GM19328 (cell line): ENCODE data around the gene RPAP3.

Experiments
- ATAC-seq: cut with Tn5 transposase; IDR thresholded peaks from one replicate; pipeline ENCODE4 v1.9.1; 2021; ENCODE audit warnings: mild to moderate bottlenecking, moderate library complexity; ENCODE audit not compliant: unreplicated experiment

Gene RPAP3

DNA sequence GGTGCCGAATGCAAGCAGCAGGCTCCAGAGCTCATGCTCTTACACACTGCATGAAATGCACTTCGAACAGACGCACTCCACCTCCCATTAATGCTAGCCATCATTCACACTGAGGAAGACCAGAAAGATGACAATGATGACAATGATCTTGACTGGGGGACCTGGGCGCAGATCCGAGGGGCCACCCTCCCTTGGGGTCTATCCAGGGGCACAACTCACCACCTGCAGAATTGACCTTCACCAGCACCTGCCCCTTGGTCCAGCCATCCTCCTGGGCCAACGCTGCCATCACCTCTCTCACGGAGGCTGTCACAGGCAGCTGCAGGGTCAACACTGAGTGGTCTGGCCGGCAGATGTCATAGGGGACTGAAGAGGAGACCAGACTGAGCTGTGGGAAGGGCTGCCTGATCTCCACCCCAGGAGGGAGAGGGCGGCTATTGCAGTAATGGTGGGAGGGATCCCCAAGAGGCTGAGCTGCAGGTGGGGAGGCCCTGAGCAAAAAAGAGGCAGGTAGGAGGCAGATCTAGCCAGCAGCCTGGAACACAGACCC, 37.6 kb upstream of the RPAP3 start:
- no peak for ATAC-seq

DNA sequence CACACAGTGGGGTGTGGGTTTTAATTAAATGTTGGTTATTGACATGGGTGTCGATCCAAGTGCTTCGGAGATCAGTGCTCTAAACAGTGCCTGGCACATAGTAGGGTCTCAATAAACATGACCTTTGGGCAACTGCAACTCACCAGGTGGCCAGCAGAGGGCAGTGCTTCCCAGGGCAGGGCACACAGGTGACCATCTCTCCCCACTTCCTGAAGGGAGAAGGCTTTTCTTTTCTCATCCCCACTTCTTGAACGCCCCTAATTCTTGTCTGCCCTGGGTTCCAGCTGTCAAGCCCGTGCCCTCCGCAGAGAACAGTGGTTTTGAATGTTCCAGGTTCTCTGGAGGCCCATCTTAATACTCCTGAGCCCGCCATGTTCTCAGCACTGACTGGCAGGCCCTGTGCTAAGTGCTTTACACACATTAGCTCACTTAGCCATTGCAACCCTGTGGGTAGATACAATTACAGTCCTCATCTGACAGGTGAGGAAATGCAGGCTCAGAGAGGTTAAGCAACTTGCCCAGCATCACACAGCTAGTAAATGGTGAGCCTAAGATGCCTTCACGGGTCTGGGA, 36.5 kb upstream of the RPAP3 start:
- ATAC-seq, result no peak

DNA sequence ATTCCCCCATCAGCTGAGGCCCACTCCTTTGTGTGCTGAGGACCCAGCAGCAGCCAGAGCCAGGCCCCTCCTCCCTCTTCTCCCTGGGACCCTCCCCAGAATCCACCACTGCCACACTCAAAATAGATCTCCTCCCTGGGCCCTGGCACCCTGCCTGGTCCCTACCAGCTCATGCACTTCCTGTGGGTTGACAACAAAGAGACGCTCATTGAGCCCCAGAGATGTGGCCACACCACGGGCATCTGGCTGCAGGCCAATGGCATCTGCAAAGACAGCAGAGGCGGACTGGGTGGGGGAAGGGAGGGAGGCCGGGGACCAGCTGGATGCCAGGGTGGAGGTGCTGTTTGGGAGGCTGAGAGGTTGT, 35.5 kb upstream of the RPAP3 start:
- no peak for ATAC-seq

DNA sequence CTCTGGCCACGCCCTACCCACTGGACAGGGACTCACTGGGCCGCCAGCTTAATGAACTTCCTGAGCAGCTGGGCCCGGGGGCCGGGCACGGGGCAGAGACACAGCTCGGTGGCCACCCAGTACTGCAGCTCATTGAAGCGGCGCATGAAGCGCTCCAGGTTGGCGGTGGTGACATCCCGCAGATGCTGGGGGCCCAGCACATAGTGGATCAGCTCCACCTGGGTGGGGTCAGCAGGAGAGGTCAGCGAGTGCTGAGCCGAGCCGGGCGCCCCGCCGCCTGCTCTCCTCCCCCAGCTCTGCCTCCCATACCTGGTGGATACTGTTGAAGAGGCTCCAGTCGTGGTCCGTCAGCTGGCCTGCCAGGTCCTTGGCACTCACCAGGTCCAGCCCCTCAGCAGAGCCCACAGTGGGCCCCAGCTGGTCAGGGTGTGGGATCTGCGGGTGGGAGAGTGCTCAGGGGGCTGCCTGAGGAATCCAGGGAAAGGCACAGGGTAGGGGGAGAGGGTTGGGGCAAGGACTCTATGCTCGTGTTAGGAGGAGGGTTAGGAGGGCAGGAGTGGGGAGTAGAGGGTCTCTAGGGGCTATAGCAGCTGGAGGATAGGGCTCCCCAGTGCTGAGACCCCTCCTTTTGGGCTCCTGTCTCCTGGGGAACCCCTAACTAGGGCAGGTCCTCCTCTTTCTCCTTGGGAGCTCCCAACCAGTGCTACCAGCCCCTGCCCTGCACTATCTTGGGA, 34.9 kb upstream of the RPAP3 start:
- no peak for ATAC-seq

DNA sequence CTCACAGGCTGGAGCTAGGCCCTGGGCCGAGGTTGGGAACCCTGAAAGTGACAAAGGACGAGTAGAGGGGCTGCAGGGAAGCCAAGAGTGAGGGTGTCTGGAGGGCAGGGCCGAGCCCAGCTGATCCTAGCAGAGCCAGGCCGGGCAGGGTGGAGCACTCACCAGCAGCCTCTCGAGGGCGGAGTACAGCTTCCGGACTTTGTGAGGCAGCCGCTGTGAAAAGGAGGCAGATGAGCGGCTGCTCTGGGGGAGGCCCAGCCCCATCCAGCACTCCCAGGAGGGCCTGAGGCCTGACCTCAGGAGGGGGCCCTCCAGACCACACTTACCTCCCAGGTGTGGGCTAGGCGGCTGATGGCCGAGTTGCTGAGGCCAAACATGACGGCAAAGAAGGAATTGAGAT, 34.1 kb upstream of the RPAP3 start:
- peak; percentile 58 for ATAC-seq

DNA sequence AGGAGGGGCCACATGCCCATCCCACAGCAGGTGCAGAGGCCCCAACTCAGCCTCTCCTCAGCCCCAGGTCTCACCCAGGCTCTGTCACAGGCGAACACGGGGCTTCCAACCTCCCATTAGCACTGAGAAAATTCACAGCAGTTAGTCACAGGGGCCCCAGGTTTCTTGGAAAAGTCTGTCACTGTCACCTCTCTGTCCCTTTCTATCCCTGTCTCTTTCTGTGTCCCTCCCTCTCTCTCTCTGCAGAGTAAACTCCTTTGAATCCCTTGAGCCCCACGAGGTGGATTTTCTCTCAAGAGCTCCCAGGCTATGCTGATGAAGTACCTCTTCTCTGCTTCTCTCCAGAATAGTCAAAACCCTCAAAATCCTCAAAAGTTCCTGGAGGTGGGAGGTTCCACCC, 33.5 kb upstream of the RPAP3 start:
- no peak for ATAC-seq

DNA sequence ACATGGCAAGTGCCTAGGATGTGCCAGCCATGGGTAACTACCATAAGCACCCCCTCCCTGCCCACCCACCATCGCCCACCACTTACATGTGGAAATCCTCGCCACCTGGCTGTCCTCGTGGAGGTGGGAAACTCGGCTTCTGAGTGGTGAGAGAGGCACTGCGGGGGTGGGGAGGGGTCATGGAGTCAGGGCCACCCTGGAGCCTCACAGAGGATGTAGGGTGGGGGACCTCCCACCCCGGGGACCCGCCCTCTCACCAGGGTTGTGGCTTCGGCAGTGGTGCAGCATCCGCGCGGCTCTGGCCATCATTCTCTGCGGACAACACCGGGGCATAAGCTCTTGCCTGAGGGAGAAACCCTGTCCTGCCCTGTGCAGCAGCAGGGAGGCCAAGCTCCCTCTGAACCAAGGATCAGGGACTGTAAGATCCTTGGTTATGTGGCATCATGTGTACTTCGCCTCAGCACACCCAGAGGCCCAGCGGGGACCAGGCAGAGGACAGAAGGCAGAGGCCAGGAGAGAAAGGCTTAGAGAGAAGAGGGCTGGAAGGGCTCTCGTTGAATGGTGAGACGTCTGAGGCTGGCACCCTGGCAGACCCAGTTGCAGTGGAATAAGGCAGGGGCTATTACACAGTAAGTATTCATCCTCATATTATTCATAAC, 32.2 kb upstream of the RPAP3 start:
- ATAC-seq, result no peak

DNA sequence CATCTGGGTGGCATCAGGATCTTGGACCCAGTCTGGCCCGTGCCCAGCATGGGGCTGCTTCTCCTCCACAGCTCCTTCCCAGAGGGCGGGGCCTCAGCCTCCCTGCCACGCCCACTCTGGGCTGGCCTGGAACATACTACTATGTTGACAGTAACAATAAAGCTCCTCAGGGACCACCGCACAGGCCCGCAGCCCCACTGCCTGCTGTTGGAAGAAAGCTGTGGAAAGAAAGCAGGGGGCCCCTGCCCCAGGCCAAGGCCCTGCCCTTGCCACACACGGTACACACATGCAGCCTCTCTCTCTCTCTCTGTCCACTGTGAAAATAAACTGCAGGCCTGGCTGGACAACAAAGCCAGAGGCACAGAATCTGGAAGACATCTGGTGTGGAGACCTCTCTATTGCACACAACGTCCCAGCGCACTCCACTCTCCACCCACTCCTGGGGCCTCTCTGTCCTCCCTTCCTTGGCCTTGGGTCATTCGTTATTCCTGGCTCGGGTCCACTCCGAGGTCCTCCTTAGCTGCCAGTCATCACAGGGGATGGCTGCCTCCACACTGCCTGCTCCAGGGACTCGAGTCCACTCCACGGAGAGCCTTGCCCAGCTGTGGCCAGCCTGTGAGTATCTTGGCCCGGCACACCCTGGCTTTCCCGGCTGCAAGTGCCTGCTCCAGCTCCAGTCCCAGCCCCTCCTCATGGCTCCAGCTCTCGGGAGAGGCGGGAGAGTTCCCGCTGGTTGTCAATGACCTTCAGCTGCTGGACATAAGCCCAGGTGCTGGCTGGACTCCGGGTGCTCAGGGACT, 31.2 kb upstream of the RPAP3 start:
- no peak for ATAC-seq

DNA sequence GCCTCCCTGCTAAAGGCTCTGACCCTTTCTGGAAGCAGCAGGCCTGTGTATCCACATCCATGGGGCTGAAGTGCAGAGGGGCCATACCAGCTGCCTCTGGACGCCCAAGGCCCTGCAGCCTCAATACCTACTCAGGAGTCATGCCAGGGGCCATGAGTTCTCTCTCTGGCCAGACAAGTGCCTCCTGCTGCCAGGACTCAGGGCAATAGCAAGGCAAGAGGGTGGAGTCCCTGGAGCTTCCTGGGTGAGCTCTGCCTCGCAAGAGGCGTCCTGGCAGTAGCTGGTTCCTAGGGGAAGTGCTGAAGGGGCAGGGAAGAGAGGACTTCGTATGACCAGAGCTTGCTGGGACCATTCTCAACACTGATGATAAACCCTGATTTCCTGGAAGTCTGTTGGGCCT, 30.4 kb upstream of the RPAP3 start:
- ATAC-seq, result no peak

DNA sequence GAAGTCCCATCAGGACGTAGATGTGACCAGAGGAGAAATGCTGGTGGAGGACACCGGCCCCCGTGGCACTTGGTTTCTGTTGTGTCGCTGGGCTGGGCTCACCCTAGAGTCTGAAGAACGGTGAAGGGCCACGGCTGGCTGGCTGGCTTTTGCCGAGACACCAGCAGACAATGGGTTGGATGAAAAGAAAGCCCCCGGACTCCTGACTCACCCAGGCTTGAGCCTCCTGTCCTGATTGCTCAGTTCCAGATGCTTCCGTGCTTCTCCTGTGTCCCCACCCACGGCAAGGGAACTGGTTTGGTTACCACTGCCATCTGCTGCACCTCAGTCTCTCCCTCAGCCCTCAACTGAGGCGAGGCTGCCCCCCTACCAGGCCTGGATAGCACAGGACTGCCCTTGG, 29.8 kb upstream of the RPAP3 start:
- no peak for ATAC-seq

DNA sequence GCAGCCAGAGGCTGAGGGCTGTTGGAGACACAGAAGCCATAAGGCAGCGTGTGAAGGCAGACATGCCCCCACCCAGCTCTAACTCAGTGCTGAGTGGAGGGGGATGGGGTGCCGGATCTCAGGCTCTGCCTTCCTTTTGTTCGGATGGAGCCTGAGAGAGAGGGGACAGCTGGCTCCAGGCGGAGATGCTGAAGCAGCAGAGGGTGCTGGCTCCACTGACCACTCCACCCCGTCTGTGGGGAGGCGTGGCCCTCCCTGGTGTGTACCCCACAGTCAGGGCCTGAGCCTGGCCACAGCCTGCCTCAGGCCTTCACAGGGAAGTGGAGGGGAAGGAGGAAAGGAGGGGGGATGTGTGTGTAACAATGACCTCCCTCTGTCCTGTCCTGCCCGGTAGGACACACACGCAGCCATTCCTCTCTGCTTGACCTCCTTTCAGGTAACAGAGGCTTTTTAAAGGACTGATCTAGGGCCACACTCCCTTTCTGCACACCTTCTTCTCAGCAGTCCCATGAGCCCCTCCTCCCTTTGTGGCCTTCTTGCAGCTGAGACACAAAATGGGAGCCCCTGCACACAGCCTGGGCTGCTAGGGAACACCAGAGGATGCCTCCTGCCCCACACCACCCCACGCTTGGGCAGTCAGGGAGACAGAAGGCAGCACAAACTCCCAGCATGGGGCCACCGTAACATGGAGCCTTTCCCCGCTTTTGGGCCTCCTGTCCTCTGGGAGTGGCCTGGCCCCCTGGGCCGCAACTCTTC, 29.1 kb upstream of the RPAP3 start:
- no peak for ATAC-seq

DNA sequence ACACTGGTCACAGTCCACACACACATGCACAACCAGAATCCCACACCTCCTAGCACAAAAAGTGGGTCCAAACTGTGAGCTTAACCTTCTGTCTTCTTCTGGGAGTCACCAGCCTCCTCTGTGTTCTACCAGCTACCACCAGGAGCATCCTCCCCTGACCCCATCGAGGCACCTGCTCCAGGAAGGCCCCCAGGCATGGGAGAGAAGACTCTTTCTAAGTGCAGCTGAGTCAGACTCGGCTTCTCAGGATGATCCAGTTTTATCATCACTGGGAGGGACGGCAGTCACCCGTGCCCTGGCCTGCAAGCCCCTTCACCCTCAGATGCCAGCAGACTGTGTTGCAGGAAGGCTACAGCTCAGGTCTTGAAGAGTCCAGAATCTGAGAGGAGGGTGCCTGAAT, 27.3 kb upstream of the RPAP3 start:
- ATAC-seq, result no peak

DNA sequence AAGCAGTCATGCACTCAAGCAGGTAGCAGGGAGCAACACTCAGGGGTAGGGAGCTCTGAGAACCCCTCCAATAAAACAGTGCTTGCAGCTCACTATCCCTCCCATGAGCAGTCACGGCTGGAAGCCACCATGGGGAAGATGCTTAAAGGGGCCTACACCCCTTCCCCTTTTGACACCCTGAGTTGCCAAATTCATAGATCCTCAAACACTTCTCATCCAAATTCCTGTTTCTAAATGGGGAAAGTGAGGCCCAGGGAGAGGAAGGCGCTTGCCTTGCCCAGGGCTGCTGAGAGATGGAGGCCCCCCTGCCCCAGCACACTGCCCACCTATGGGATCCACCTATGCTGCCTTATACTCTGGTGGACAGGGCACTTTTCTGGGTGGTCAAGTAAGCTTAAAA, 26.7 kb upstream of the RPAP3 start:
- no peak for ATAC-seq

DNA sequence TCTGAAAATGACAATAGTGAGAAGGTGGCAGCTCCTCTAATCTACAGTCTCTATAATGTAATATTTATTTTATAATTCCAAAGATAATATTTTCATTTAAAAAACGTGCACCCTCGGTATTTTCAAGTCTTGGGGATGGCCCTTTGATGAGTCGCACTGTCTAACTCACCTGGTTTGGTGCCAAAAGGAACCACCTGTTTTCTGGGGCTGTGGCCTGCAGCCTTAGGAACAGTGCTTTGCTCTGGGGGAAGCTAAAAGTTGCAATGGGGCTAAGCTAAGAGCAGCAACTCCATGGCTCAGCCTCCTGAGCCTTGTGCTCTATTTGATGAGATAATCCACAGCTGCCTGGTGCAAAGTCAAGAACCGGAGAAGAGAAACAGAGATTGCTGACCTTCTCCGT, 25.9 kb upstream of the RPAP3 start:
- no peak for ATAC-seq

DNA sequence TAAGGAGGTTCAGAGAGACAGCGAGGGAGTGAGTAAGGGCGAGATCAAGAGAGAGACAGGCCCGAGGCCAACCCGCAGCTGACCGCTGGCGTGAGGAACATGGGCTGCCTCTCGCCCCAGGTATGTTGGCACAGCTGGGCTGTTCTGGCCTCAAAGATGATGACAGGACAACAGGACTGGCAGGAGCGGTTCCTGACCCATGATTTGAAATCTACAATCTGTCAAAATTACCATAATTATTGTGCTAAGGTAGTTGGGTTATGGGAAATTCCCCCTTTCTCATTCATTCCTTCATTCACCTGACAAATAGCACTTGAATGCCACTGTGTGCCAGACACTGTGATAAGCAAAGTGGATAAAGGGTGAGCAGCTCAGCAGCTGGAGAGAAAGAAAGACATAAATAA, 24.5 kb upstream of the RPAP3 start:
- no peak for ATAC-seq

DNA sequence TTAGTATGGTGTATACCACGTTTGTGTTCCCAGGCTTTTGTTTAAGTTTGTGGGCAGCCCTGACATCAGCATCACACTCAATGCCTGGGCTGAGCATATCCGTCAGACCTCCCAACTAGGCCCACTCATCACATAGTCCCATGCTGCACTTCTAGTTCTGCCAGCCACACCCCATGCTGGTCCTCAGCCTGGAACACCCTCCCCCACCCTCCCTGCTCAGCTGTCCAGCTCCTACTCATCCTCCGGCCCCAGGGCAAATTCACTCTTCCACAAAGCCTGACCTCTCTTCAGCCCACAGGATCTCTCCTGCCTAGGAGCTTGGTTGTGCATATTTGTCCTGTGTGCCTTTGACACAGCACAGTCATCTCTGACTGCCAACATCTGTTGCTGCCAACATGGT, 23.4 kb upstream of the RPAP3 start:
- ATAC-seq, result no peak

DNA sequence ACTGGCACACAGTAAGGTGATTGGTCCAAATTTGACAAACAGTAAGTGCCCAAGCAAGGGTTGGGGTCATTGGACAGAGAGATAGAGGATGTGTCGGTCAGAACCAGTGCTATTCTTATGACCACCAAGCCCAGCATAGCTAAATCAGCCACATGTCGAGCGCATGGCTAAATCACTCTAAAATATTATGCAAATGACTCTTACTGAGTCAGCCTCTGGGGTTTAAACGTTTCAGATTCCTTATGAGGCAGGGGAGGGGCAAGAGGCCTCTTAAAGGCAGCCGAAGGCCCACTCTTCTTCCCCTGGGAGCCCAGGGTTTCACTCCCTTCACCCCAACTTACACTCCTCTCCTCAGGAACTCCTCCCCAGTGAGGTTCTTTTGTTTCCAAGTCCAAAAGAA, 20.1 kb upstream of the RPAP3 start:
- no peak for ATAC-seq

DNA sequence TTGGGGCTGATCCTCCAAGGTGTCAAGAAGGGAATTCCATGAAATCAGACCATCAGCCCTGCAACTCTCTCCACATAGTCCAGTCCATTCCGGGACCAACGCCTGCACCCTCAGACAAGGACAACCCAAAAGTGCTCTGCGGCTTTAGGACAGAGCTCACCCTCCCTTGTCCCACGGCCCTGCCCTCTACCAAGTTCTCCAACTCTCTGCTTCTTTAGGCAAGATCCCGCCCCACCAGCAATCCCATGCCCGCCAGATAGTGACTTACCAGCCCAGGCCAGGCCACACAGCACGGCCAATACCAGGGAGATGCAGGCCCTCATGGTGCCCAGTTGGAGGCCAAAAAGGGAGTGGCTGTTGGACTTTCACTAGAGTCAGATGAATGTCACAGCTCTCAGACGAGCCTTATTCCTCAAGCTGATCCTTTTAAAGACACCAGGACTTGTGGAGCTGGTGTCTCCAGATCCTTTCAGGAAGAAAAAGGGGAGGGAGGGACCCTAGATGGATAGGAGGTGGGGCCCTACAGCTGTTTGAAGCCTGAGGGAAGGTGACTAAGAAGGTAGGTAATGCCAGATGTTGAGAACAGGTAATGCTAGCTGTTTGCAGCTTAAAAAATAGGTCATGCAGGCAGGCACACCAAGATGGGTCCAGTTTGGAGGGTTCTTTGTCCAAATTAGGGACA, 19.4 kb upstream of the RPAP3 start, which contains the start of gene ENDOU:
ENDOU (minus strand) TSS at position 400 of the 682 bp plus-strand sequence; CDS start at position 323, 77 bp downstream.
- ATAC-seq, result no peak

DNA sequence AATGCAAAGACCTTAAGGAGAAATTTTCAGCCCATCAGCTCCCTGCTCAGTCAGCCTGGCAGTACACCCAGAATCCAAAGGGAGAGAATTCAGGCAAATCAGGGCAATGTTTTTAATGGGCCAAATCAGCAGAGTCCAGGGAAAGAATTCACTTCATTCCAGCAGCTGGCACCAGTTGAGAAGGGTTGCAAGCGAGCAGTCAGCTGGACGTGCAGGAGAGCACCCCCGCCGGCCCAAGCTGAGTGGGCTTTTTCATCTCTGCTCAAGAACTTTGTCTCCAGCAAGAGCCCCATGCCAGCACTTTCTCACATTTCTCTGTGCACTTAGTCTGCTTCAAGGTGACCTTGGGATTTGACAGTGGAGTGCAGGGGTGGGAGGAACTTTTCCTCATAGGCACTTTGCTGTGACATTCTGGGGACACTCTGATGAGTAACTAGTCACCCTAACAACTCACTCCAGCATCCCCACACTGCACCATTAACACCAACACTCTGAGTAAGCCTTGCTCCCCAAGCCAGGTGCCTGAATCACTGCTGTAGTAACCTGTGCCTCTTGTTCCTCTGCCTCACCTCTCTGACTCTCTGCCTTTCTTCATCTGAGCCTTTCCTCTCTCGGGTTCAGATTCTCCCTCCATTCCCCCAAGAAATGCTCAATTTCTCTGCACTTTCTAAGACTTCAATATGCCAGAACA, 17.3 kb upstream of the RPAP3 start:
- ATAC-seq, result no peak
